Neural cell (in vitro differentiated cells): ENCODE results near the gene EML4.

Experiments
- CTCF ChIP-seq: fragments of 450-650 bp; IDR thresholded peaks from 2 replicates; pipeline ENCODE4 v1.5.1; 2014; ENCODE audit warnings: antibody characterized with exemption, mild to moderate bottlenecking, moderate library complexity; ENCODE audit not compliant: poor library complexity, severe bottlenecking
- EP300 ChIP-seq: fragments of 450-650 bp; conservative IDR thresholded peaks from 2 replicates; pipeline ENCODE4 v1.6.1; 2014; ENCODE audit warnings: antibody characterized with exemption, mild to moderate bottlenecking, moderate library complexity; ENCODE audit not compliant: poor library complexity, severe bottlenecking
- EZH2 ChIP-seq: fragments of 200-600, 300-800 bp; shearing (Covaris generic), sonication (generic); IDR thresholded peaks from 2 replicates; pipeline ENCODE4 v1.6.1; 2014; ENCODE audit warnings: antibody characterized with exemption, low read length, borderline replicate concordance, mild to moderate bottlenecking; ENCODE audit not compliant: insufficient read depth, poor library complexity, severe bottlenecking
- RAD21 ChIP-seq: fragments of 450-650 bp; conservative IDR thresholded peaks from 2 replicates; pipeline ENCODE4 v1.6.1; 2014; ENCODE audit warnings: antibody characterized with exemption, mild to moderate bottlenecking, moderate library complexity
- REST ChIP-seq: IDR thresholded peaks from 2 replicates; pipeline ENCODE4 v1.6.1; 2012; ENCODE audit warnings: borderline replicate concordance

GRCh38 chr2:42192010-42192373 is 22.8 kb downstream of the EML4 start:
- TF ChIP-seq CTCF, result no peak
- no peak for TF ChIP-seq REST
- no peak for TF ChIP-seq RAD21
- TF ChIP-seq EZH2, result no peak
- no peak for TF ChIP-seq EP300
